Islet of Langerhans (tissue), 1 donor: Measurements from ENCODE around the gene ASB8.
A peak's percentile ranks its signal among the peaks of the same experiment; 100 is the strongest.

Experiments used
- FAIRE-seq: peaks from one replicate; lab custom pipeline; 2011; peaks lifted over from hg19 to GRCh38; lab: Jason Lieb, UNC

ASB8 gene, protein sequence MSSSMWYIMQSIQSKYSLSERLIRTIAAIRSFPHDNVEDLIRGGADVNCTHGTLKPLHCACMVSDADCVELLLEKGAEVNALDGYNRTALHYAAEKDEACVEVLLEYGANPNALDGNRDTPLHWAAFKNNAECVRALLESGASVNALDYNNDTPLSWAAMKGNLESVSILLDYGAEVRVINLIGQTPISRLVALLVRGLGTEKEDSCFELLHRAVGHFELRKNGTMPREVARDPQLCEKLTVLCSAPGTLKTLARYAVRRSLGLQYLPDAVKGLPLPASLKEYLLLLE

GRCh38 chr12:48157018-48157888, at the start of gene ASB8:
ASB8 (minus strand) TSS chr12:48157515; CDS start chr12:48153496, 4,019 bp downstream.
- peak; percentile 51 for FAIRE-seq

- no peak for FAIRE-seq
Observed at GRCh38 chr12:48203192-48203591, 45.9 kb upstream of the ASB8 start, which contains the start of gene OR10AD1. OR10AD1 (minus strand) TSS chr12:48203292; CDS start chr12:48203292, 0 bp downstream.

DNA sequence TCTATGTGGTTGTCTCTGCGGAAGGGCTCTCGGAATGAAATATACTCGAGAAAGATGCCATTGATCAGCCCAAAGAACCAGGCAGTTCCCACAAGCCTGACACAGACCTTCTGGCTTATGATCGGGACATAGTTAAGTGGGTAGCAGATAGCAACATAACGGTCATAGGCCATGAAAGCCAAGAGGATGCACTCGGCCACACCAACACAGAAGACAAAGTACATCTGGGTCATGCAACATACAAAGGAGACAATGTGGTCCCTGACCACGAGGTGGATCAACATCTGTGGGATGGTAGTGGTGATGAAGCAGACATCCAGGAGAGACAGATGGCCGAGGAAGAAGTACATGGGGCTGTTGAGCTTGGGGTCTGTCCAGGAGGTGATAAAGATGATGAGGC, 45.5 kb upstream of the ASB8 start:
- no peak for FAIRE-seq

GRCh38 chr12:48201516-48201915, 44.2 kb upstream of the ASB8 start:
- FAIRE-seq, result no peak

- FAIRE-seq, result no peak
Observed at GRCh38 chr12:48201091-48201490, 43.8 kb upstream of the ASB8 start.

DNA sequence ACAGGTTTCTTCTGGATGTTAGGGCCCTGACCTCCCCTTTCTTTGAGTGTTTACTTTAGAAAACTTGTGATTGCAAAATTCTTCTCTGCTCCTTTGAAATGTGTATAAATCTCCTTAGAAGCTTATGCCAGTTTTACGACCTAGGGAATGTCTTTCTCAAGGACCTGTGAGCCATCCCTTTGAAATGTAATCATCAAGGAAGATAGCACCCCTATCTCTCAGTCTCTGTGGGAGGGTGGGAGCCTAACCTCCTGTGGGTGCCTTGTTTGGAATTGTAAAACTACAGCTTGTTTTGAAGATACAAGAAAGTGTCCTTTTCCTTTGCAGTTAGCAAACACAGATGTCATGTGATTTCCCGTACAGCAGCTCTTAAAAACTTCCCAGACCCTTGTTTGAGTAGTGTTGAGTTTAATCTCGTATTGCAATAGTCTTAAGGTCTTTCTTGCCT, 42.5 kb upstream of the ASB8 start:
- no peak for FAIRE-seq

GRCh38 chr12:48198985-48199384, 41.7 kb upstream of the ASB8 start:
- FAIRE-seq, result no peak

DNA sequence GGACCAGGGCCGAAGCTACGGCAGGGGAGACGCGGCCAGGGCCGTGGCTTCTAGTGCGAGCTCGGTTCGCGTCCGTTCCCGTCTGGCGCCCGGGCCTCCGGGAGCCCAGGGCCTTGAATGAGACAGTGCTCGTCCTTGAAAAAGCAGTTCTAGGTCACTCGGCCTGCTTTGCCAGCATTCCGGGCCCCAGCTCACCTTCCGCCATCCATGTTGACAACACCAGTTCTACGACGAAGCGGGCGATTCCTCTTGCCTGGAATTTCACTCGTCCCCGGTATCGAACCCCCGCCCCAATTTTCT, 41.3 kb upstream of the ASB8 start:
- FAIRE-seq, result no peak

DNA sequence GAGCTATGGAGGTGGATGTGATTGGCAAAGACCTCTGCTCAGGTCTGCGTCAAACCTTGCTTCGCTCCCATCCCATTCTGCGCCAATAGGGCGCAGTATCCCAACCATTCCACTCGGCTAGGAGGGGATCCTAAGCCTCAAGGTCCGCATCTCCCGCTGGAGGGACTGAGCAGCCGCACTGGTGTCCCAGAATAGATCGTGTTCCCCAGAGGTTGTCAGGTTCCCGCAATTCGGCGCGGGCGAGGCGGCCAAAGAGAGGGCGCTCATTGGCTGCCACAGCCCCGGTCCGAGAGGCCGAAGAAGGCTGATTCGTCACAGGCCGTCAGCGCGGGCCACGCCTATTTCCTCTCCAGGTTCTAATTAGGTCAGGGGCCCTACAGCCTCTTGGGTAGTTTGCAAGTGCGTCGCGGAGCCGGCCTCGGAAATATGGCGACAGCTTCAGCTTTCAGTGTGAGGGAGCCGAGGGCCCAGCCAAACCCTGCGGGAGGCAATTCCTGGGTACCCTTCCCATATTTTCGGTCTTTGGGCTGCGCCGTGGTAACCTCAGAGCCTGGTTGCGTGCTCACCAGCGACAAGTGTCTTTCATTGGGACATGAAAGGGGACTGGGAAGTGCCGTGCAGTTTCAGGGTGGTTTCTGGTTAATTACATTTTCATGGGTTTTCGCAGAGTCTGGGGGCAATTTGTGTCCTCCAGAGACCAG, 40.8 kb upstream of the ASB8 start:
- FAIRE-seq, result no peak

- no peak for FAIRE-seq
Observed at GRCh38 chr12:48197549-48197970, 40.2 kb upstream of the ASB8 start.

GRCh38 chr12:48194799-48195201, 37.5 kb upstream of the ASB8 start:
- no peak for FAIRE-seq

GRCh38 chr12:48193623-48194022, 36.3 kb upstream of the ASB8 start:
- no peak for FAIRE-seq

DNA sequence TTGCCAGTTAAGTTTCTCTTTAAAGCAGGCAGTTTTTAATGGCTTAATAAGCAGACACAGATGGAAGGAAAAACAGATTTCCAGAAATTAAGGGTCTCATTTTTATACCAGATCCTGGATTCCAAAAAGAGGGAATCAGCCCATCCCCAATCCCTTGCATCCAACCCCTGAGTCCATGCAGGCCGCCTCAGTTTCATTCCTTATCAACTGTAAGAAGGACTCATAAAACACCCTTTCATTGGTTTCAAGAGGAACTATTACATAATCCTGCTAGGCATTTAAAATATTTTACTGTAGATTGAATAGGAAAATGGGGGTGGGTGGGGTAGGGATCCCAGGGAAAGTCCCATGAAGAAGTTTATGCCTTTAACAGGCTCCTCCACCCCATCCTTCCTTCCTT, 35.5 kb upstream of the ASB8 start:
- FAIRE-seq, result no peak

GRCh38 chr12:48191096-48191495, 33.8 kb upstream of the ASB8 start:
- no peak for FAIRE-seq

DNA sequence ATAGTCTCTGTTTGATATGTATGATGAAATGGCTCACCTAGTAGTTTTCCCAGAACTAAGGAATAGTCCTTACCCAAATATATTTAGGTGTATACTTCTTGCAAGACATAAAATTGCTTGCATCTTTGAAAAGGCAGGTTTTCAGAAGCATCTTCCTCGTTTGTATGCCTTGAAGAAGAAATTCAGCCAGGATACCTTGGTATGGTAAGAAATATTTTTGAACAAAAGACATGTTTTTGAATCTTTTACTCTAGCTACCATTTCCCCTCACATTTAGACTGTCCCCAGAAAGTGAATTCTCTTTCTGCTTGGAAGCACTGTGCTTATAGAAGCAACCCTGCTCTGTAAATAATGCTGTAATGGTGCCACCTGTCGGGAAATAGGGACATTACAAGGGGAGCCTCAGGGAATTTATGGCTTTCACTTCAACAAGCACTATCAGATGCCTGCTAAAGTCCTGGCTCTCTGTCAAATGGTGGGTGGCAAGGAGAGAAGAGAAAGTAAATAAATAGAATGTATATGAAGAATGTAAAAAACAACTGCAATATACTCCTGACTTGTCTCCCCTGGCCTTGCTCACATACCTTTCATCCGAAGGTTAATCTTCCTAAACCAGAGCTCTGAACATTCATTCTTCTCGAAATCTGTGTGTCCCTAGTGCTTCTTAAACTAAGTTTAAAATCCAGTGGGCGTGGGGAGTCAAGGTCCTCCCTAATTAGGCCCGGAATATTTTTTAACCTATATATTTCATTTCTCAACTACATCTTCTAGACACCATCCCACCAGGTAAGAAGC, 32.2 kb upstream of the ASB8 start:
- peak; percentile 84 for FAIRE-seq

- no peak for FAIRE-seq
Observed at GRCh38 chr12:48187916-48188695, 30.8 kb upstream of the ASB8 start.

- no peak for FAIRE-seq
Observed at GRCh38 chr12:48185181-48185919, 28.0 kb upstream of the ASB8 start.

GRCh38 chr12:48184549-48184922, 27.2 kb upstream of the ASB8 start:
- FAIRE-seq, result no peak

DNA sequence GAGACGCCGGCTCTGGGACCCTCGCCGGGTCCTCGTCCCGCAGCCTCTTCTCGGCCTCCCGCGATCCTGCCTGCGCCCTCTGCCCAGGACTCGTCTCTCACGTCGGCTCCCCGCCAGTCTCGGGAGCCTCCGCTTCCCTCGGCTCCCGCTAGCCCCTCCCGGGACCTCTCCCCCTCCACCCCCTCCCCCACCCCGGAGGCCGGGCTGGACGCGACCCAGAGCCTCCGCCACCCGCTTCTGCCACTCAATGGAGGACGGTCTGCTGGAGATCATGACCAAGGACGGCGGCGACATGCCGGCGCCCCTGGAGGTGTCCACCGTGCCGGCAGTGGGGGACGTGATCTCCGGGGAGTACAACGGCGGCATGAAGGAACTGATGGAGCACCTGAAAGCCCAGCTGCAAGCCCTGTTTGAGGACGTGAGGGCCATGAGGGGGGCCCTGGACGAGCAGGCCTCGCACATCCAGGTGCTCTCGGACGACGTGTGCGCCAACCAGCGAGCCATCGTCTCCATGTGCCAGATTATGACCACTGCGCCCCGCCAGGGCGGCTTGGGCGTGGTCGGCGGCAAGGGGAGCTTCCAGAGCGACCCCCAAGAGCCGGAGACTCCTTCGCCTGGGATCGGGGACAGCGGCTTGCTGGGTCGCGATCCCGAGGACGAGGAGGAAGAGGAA, 26.7 kb upstream of the ASB8 start:
- no peak for FAIRE-seq
